A549 (cell line): ENCODE measurements around the gene TNNI3K.

Experiments
- CHD4 ChIP-seq: fragments of 200-600 bp; sonication (generic); IDR thresholded peaks from 2 replicates; pipeline ENCODE4 v1.6.1; 2016; ENCODE audit warnings: antibody characterized with exemption, mild to moderate bottlenecking, borderline replicate concordance
- CTCF ChIP-seq: fragments of >200 bp; sonication (Bioruptor Twin); formaldehyde crosslinking; IDR thresholded peaks from 3 replicates; pipeline ENCODE4 v1.5.1; 2016
- EHMT2 ChIP-seq: fragments of 200-600 bp; sonication (generic); IDR thresholded peaks from 2 replicates; pipeline ENCODE4 v1.6.1; 2016; ENCODE audit warnings: antibody characterized with exemption, low read depth, mild to moderate bottlenecking, moderate library complexity
- MAZ ChIP-seq: fragments of 150-350 bp; IDR thresholded peaks from 2 replicates; pipeline ENCODE4 v1.6.1; 2014; ENCODE audit warnings: antibody characterized with exemption, low read depth, low read length, borderline replicate concordance
- RAD21 ChIP-seq, 2 experiments: fragments of >200 bp in 1 of 2; sonication (Bioruptor Twin) in 1 of 2; formaldehyde crosslinking in 1 of 2; IDR thresholded peaks in 1 of 2; conservative IDR thresholded peaks in 1 of 2; 2 replicates in 1 of 2; 3 replicates in 1 of 2; pipeline ENCODE4 v1.6.1; 2012 to 2018; ENCODE audit warnings: inconsistent platforms in 1 of 2
- SMC3 ChIP-seq: fragments of >200 bp; sonication (Bioruptor Twin); formaldehyde crosslinking; IDR thresholded peaks from 3 replicates; pipeline ENCODE4 v1.6.1; 2018; ENCODE audit warnings: inconsistent platforms
- TP53 ChIP-seq: fragments of 250-450 bp; sonication (Bioruptor Pico); IDR thresholded peaks from 2 replicates; pipeline ENCODE4 v1.5.0; 2021; ENCODE audit warnings: mild to moderate bottlenecking, moderate library complexity
- TF ChIP-seq, protein P1 (sequence below): fragments of 450-650 bp; IDR thresholded peaks from 2 replicates; pipeline ENCODE4 v1.6.1; 2014; ENCODE audit warnings: antibody characterized with exemption

- TF ChIP-seq RAD21 (conservative IDR thresholded peaks at IDR 0.05 in 1 of 2, IDR thresholded peaks at IDR 0.05 in 1 of 2) (no peak), CTCF (no peak), MAZ (no peak), SMC3 (no peak), TP53 (no peak), CHD4 (no peak), EHMT2 (no peak)
- TF ChIP-seq, protein P1, sequence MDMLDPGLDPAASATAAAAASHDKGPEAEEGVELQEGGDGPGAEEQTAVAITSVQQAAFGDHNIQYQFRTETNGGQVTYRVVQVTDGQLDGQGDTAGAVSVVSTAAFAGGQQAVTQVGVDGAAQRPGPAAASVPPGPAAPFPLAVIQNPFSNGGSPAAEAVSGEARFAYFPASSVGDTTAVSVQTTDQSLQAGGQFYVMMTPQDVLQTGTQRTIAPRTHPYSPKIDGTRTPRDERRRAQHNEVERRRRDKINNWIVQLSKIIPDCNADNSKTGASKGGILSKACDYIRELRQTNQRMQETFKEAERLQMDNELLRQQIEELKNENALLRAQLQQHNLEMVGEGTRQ, result no peak
Observed at GRCh38 chr1:74236440-74236839, 1.3 kb downstream of the TNNI3K start.
